OCI-LY7 (cell line): Measurements from ENCODE around the gene RAB20.

Experiments
- CTCF ChIP-seq: fragments of 200-600 bp; sonication (generic); conservative IDR thresholded peaks from 2 replicates; pipeline ENCODE4 v1.5.1; 2014; ENCODE audit warnings: mild to moderate bottlenecking, antibody characterized with exemption, low read length, moderate library complexity, mixed read lengths
- EZH2phosphoT487 ChIP-seq: fragments of 200-600 bp; sonication (generic); IDR thresholded peaks from 2 replicates; pipeline ENCODE4 v1.6.1; 2018; ENCODE audit warnings: low read depth, borderline replicate concordance, mild to moderate bottlenecking, mixed run types, antibody characterized with exemption, low read length, moderate library complexity, mixed read lengths

- 0 out of 2 replicates have a peak, but pooled peaks have one; percentile 35 for TF ChIP-seq CTCF
- TF ChIP-seq EZH2phosphoT487, result no peak
Observed at GRCh38 chr13:110565296-110565695, 3.8 kb upstream of the RAB20 start.
